IMR-90 (cell line): ENCODE data around the gene CFAP43. TPM values are rescaled to one million over a fixed set of nuclear protein-coding genes. Genes with fewer than 3 reads are reported as not detected.

Experiments
- polyA plus RNA-seq, 3 experiments: library from polyadenylated mRNA; depleted of rRNA; stranded (reverse); fragments of >200 nt; gene quantifications; 2 replicates each; pipeline ENCODE4 v1.2.3, GENCODE V29; 2012; ENCODE audit warnings: low replicate concordance in 1 of 3
- total RNA-seq: library from RNA; depleted of rRNA; stranded (reverse); fragments of >200 nt; gene quantifications from 2 replicates; pipeline ENCODE4 v1.2.3, GENCODE V29; 2012
- TF ChIP-seq, protein P1 (sequence below): fragments of 150-350 bp; IDR thresholded peaks from 2 replicates; pipeline ENCODE4 v1.6.1; 2016; ENCODE audit warnings: low read depth, mild to moderate bottlenecking, low read length, moderate library complexity, borderline replicate concordance

CFAP43 gene
- total and polyA plus RNA-seq, 2 of the 4 experiments (the other 2 are of a cell fraction) = under 0.01 to 0.05 TPM

DNA sequence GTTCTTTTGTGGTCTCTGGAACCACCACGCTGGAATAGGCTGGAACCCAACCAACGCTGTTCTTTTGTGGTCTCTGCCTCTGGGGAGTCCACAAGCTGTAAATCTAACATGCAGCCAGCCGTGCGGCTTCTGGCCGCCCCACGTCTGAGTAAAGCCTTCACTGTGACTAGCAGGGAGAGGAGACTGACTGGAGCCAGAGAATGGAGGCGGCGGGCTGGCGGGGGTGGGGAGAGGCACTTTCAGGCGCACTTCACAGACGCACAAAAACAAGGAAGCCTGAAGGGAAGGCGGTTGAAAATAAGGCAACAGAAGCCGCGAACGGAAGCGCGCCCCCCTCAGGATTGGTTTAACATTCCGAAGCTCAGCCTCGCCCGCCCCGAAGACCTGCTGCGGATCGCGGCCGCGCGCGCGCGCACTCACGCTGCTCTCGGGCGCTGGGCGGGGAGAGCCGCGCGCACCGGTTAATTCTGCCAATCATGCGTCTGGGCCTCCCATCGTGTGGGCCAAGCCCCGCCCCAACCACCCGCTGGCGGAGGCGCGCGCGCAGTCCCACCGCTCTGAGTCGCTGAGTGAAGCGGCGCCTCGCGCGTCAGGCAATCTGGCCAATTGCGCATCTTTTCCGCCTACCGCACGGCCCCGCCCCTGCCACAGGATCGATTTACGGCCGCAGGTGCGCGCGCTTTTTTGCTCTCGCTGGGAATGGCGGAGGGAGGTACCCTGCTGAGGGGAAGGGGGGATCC, 110.5 kb downstream of the CFAP43 start, which contains the start of gene SFR1 (continued):
- TF ChIP-seq, protein P1, sequence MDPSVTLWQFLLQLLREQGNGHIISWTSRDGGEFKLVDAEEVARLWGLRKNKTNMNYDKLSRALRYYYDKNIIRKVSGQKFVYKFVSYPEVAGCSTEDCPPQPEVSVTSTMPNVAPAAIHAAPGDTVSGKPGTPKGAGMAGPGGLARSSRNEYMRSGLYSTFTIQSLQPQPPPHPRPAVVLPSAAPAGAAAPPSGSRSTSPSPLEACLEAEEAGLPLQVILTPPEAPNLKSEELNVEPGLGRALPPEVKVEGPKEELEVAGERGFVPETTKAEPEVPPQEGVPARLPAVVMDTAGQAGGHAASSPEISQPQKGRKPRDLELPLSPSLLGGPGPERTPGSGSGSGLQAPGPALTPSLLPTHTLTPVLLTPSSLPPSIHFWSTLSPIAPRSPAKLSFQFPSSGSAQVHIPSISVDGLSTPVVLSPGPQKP = no peak
